HG03045 (cell line): ENCODE data around the gene KRIT1.
"Not testable (repeated sequence)": the region's sequence is repeated elsewhere in the genome, so short reads cannot be mapped to it uniquely, and the experiment has no call there.

Experiments
- ATAC-seq: cut with Tn5 transposase; IDR thresholded peaks from one replicate; pipeline ENCODE4 v1.9.1; 2021; ENCODE audit warnings: mild to moderate bottlenecking, moderate library complexity; ENCODE audit not compliant: unreplicated experiment

Gene KRIT1

DNA sequence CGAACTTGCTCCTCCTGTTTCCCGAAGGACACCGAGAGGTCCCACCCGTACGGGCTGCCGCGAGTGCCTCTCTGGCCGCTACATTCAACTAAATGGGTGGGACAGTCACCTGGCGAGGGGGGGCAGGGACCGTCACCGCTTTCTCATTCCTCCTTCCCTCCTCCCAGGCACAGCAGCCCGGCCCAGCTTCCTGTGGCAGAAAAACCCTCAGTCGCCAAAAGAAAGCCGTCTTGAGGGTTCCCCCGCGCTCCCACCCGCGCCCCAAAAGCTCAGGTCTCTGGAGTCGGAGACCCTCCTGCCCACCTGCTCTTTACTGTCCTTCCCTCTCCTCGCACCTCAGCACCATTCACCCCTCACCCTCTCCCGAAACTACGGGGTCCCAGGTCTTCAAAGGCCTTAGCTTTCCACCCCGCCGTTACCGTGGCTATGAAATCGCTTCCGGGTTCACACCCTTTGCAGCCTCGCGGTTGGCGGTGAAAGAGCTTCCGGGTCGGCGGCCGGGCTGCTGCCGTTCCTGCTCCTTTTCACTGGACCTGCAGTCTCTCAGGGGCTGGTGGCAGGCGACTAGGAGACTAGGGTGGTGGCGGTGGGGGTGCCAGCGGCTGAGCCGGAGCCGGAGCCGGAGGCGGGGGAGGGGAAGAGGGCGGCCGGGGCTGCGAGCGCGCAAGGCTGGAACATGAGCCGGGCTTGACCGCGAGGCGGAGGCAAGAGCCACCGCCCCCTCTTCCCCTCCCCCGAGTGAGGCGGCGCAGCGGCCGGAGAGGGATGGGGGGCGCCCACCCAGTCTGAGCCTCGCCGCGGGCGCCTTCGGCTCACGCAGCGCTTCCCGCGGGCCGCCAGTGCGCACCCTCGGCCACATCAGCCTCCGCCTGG lies at the start of gene KRIT1, which contains the start of gene ANKIB1:
Gene KRIT1, minus strand, starts transcription at position 428 of the 873 bp plus-strand sequence. CDS start 3,779 bp downstream, outside the sequence.
Gene ANKIB1, plus strand, starts transcription at position 488 of the 873 bp plus-strand sequence. CDS start 49,005 bp downstream, outside the sequence.
- peak; percentile 84 for ATAC-seq

GRCh38 chr7:92295391-92295790 lies 49.7 kb upstream of the KRIT1 start:
- no peak for ATAC-seq

- ATAC-seq: no peak
Measured at GRCh38 chr7:92293896-92294590, 48.3 kb upstream of the KRIT1 start.

GRCh38 chr7:92292981-92293380 lies 47.3 kb upstream of the KRIT1 start:
- ATAC-seq: no peak

DNA sequence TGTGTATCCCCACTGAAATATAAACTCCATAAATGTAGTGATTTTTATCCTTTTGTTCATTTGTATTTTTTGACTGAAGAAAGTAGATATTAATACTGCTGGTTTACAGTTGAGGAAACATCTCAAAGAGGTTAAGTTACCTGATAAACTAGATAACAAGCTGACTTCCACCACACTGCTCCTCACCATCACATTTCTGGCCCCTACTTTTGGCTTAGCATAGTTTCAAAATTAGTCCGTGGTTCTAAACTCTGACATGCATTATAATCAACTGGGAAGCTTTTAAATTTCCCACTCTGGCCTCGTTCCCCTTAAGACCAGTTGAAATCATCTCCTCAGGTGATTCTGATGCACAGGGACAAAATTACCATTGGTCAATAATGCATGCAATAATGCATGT lies 43.6 kb upstream of the KRIT1 start:
- ATAC-seq: no peak

- no peak for ATAC-seq
Measured at GRCh38 chr7:92282930-92283329, 37.2 kb upstream of the KRIT1 start.

DNA sequence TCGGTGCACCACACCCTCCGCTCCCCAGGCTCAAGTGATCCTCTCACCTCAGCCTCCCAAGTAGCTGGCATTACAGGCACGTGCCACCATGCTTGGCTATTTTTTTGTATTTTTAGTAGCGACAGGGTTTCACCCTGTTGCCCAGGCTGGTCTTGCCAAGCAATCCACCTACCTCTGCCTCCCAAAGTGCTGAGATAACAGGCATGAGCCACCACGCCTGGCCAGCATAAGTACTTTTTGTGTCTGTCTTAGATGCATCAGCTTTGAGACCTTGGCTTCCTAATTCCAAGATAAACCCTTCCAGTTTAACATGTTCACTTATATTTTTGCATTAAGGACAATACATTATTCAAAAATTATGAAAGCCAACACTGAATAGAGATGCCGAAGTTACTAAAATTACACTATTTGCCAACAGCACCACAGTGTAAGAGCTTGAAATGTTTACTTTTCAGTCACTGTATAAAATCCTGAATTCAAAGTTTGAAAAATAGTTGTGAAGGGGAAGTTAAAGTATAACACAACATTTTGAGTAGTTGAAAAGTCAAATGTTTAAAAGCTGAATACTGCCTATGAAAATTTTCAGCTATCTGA lies 36.6 kb upstream of the KRIT1 start:
- ATAC-seq: no peak

GRCh38 chr7:92281031-92281430 lies 35.3 kb upstream of the KRIT1 start:
- no peak for ATAC-seq

DNA sequence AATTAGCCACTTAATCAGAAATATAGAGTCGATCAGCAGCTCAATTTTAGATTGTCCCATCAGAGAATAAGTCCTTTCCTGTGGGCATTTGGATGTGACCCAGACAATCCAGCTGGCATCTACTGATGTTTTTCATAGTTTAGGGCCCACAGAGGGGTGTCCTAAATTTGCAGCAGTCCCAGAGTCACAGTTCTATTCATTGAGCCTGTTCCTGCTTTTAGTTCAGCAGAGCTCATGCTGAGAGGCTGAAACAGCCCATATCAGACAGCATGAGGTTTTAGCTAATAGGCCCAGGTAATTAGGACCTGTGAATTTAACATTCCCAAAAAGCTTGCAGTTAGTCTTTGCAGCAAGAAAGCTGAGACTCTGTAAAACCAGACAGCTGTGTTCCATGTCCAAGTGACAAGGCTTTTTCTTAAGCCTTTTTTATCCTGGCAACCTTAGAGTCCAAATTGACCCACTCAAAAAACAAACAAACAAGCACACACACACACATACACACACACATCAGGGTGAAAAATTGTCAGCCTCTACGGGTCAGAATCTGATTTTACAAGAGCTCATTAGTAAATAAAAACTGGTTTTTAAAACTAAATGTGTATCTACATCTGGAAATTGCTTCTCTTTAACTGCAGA lies 33.8 kb upstream of the KRIT1 start:
- no peak for ATAC-seq

- peak; percentile 88 for ATAC-seq
Measured at GRCh38 chr7:92276460-92276864, 30.7 kb upstream of the KRIT1 start.

- no peak for ATAC-seq
Measured at GRCh38 chr7:92275327-92275726, 29.6 kb upstream of the KRIT1 start.

- ATAC-seq: no peak
Measured at GRCh38 chr7:92268921-92269320, 23.2 kb upstream of the KRIT1 start.

- ATAC-seq: no peak
Measured at GRCh38 chr7:92266415-92267241, 20.9 kb upstream of the KRIT1 start.

DNA sequence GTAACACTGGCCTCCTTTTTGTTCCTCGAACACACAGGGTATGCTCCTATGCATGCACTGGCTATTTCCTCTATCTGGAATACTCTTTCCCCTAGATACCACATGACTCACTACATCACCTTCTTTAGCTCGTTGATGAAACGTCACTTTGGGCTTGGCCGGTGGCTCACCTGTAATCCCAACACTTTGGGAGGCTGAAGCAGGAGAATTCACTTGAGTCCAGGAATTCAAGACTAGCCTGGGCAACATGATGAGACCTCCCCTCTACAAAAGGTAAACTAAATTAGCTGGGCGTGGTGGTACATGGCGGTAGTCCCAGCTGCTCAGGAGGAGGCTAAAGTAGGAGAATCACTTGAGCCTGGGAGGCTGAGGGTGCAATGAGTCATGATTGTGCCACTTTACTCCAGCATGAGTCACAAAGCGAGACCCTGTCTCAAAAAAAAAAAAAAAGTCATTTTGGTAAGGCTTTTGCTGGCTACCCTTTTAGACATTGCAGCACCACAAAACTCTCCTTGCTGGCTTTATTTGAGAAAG lies 14.6 kb upstream of the KRIT1 start:
- no peak for ATAC-seq

DNA sequence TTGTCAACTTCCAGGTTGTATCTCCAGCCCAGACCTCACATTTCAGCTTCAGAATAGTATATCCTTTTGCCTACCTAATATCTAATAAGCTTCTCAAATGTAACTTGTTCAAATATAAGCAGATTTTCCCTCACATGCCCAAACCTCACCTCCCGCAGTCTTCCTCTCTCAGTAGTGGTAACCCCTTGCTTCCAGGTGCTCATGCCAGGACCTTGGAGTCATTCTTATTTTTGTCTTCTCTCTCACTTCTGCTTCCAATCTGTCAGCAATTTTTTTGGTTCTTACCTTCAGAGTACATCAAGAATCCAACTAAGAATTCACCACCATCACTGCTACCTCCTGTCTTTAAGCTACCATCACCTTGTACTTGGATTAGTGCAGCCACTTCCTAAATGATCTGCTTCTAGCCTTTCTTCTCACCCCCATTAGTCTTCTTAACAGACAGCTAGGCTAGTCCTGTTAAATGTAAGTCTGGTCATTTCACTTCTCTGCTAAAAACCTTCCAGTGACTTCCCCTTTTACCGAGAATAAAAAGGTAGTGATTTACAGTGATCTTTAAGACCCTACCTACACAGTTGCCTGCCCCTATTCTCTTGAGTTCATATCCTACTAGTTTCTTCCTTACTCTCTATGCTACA lies 14.0 kb upstream of the KRIT1 start:
- ATAC-seq: no peak

- ATAC-seq: no peak
Measured at GRCh38 chr7:92259062-92259461, 13.3 kb upstream of the KRIT1 start.

GRCh38 chr7:92255308-92255707 lies 9.6 kb upstream of the KRIT1 start:
- no peak for ATAC-seq

DNA sequence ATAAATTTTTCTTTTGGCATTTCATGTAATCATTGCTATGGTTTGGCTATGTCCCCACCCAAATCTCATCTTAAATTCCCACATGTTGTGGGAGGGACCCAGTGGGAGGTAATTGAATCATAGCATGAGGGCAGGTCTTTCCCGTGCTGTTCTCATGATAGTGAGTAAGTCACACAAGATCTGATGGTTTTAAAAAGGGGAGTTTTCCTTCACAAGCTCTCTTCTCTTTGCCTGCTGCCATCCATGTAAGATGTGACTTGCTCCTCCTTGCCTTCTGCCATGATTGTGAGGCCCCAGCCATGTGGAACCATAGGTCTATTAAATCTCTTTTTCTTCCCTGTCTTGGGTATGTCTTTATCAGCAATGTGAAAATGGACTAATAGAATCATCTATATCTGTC lies 9.1 kb upstream of the KRIT1 start:
- not testable (repeated sequence) for ATAC-seq

- no peak for ATAC-seq
Measured at GRCh38 chr7:92253251-92253650, 7.5 kb upstream of the KRIT1 start.

DNA sequence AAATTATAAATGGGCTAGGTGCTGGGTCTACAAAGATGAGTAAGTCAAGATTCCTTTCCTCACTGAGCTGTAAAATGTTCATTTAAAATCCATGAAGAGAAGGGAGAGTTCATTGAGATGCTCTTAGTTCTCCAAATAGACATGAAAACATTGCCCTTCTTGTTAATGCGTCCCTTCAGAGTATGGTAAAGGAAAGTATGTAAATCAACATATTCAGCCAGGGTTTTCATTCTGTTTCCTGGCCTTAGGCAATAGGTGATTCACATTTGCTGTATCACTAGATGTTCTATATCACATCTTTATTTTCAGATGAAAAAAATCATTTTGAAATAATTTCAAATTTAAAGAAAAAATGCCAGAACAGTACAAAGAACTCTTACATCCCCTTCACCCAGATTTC lies 5.5 kb upstream of the KRIT1 start:
- ATAC-seq: no peak
